Measurements from ENCODE around the gene ZNF547.

The ZNF547 gene
- 0.39 to 3.2 (median 1.5) reads per million in 17 experiments for total RNA-seq

GRCh38 chr19:57362997-57363687 lies at the start of gene ZNF547, which contains the start of gene TRAPPC2B:
ZNF547 (plus strand) TSS chr19:57363551; CDS start chr19:57368556, 5,005 bp downstream.
TRAPPC2B (plus strand) TSS chr19:57363551; CDS start chr19:57364834, 1,283 bp downstream.
- DNase-seq, result peak; percentile 99 to 100 (median 100)

GRCh38 chr19:57314146-57314545 lies 49.2 kb upstream of the ZNF547 start:
- no peak for DNase-seq

DNA sequence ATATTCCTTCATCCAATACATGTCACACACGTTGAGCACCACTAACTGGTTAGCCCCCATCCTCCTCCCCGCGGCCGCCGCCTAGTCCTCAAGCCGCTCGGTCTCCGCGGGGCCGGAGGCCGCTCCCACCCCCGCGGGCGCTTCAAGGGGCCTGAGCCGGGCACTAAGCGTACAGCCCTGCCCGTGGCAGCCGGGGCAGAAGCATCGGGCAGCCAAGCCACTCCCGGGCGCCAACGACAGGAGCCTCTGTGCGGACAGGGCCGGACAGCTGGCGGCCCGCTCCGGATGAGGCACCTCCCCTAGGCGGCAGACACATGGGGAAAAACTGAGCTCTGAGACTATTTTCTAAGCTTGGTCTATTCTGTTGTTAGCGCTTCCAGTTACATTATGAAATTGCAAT lies 45.8 kb upstream of the ZNF547 start:
- DNase-seq, result no peak

- DNase-seq, result no peak
These were observed 43.5 kb upstream of the ZNF547 start for GRCh38 chr19:57319869-57320179.

GRCh38 chr19:57320180-57321084 lies 42.9 kb upstream of the ZNF547 start, which contains the start of gene ZNF543:
ZNF543 (plus strand) TSS chr19:57320472; CDS start chr19:57320854, 382 bp downstream.
- peak; percentile 97 to 99 (median 98) for DNase-seq

DNA sequence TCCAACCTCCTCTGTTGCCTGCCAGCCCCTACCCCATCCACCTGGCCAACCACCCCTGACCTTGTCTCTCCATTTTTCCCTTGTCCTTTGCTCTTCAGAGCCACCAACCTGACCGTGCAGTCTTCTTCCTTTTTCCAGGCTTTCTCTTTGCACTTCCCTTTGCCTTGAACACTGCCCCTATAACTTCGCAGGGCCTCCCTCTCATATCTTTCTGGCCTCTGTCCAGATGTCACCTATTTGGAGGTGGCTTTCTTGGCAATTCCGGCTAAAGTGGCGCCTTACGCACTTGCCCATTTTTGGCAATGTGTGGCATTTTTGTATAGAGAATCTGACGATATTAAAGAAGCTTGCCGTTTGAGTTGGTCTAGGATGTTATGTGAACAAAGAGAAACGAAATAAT lies 42.2 kb upstream of the ZNF547 start:
- DNase-seq, result peak in 1 of 4 experiments; percentile 4

DNA sequence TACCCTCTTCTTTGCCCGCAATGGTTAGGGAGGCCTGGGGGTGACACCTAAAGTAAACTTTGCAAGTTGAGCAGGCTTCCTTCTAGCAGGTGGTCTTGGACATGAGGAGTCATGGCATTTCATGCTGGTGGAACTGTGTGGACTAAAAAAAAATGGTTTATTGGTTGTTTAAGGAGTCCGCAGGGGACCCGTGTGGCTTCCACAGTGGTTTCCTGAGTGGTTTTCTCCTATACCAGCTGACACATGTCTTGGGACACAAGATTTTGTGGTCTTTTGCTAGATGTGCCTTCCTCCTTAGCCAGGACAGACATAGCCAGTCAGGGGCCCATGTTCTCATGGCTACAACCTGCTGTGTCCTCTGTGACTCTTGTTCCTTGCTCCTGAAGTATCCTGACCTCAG lies 41.6 kb upstream of the ZNF547 start:
- DNase-seq, result no peak

DNA sequence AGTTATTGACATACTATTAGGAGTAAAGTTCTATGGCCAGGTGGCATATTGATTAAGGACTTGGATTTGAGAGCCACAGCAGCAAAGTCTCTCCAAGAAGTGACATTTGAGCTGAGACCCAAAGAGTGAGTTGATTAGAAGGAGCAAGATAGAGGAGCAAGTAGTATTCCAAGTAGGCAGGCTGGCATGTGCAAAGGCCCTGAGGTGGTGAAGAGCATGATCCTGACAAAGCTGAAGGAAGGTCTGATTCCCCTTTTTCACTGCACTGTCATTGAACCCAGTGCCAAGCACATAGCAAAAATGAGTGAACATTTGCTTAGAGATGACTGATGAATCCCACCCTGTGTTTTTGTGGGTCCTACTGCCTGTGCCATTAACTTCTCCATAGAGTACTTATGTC lies 38.4 kb upstream of the ZNF547 start:
- no peak for DNase-seq

GRCh38 chr19:57327993-57328392 lies 35.4 kb upstream of the ZNF547 start:
- DNase-seq, result no peak

DNA sequence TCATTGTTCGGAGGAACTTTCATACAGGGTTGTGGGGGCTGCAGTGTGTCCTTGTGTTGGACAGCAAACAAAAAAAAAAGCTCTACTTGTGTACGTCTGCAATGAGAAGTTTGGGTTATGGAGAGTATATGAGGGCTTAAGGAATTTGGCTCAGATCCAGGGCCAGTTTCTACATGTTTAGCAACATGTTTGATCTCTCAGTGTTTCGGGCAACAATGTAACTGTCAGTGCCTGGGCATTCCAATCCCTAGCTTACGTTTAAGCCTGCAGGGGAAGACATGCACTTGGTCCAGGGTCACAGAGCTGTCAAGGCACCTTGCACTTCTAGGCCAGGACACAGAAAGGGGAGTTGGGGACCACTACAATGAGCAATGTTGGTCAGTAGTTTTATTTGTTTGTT lies 29.2 kb upstream of the ZNF547 start:
- no peak for DNase-seq

GRCh38 chr19:57338877-57339276 lies 24.5 kb upstream of the ZNF547 start:
- DNase-seq, result no peak

DNA sequence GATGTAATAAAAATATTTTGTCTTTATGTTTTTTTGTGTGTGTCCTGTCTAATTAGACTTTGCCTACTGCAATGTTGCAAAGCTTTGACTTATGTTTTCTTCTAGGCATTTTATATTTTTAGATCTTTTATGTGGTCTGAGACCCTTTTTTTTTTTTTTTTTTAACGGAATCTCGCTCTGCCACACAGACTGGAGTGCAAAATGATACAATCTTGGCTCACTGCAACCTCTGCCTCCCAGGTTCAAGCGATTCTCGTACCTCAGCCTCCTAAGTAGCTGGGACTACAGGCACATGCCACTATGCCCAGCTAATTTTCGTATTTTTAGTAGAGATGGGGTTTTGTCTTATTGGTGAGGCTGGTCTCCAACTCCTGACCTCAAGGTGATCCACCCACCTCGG lies 20.8 kb upstream of the ZNF547 start:
- DNase-seq, result no peak

DNA sequence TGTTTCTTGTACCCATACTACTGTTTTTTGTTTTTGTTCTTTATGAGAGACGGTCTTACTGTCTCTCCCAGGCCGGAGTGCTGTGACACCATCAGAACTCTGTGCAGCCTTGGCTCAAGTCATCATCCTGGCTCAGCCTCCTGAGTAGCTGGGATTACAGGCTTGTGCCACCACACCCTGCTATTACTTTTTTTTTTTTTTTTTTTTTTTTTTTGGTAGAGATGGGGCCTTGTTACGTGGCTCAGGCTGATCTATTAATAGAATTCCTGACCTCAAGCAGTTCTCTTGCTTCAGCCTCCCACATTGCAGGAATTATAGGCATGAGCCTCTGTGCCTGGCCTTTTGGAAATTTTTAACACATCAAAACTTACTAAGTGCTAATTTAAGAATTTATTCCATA lies 15.2 kb upstream of the ZNF547 start:
- DNase-seq, result no peak

- peak; percentile 93 to 95 (median 94) for DNase-seq
These were observed 12.2 kb upstream of the ZNF547 start, which contains the start of gene ZNF304 for GRCh38 chr19:57350877-57351805. ZNF304 (plus strand) TSS chr19:57351271; CDS start chr19:57351665, 394 bp downstream.

DNA sequence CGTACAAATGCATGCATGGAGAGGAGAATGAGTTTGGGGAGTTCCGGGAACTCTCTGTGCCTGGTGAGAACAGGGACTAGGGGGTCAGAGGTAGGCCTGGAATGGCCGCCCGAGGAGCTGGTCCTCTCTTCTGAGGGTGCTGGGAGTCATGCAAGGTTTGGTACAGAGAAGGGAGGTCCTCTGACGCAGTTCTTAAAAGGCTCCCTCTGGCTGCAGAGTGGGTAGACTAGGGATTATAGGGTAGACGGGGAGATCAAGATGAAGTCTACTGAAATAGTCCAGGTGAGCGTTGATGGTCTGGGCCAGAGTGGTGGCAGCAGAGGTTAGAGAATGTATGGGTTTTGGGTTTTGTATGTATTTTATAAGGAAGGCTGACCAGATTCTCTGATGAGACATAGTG lies 11.5 kb upstream of the ZNF547 start:
- DNase-seq, result no peak

DNA sequence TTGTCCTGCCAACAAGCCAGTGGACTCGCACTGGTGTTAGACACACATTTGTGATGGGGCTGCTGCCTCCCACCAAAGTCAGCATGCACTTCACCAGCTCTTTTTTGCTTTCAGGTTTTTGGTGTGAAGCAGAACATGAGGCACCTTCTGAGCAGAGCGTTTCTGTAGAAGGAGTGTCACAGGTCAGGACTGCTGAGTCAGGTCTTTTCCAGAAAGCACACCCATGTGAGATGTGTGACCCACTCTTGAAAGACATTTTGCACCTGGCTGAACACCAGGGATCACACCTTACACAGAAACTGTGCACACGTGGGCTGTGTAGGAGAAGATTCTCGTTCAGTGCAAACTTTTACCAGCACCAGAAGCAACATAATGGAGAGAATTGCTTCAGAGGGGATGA lies 7.4 kb upstream of the ZNF547 start:
- DNase-seq, result no peak

DNA sequence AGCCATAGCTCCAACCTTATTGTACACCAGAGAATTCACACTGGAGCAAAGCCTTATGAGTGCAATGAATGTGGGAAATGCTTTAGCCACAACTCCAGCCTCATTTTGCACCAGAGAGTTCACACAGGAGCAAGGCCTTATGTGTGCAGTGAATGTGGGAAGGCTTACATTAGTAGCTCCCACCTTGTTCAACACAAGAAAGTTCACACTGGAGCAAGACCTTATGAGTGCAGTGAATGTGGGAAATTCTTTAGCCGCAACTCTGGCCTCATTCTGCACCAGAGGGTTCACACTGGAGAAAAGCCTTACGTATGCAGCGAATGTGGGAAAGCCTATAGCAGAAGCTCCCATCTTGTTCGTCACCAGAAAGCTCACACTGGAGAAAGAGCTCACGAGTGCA lies 5.9 kb upstream of the ZNF547 start:
- DNase-seq, result no peak

GRCh38 chr19:57359300-57359699 lies 4.1 kb upstream of the ZNF547 start:
- DNase-seq, result no peak

- DNase-seq, result no peak
These were observed 932 bp upstream of the ZNF547 start for GRCh38 chr19:57362419-57362818.

DNA sequence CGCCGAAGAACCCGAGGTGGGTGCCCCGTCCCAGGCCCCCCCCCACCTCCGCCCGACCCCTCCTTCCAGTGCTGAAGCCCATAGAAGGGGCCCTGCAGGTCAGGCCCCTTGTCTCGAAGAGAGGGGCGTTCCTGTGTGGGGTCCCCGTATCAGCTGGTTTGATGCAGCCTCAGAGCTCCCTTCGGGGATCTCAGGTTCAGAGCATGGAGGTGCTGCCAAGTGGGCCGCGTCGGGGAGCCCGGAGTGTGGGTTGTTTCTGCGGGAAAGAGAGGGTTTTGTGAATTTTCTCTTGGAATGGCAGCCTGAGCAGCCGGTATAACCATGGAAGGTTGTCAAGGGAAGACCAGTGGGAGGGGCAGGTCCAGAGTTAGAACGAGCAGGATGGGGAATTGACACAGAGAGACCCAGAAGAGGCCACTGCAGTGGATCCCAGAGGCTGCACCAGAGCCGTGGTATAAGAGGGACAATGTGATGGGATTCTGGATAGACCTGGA lies 384 bp downstream of the ZNF547 start:
- DNase-seq, result peak; percentile 4 to 23 (median 9)

DNA sequence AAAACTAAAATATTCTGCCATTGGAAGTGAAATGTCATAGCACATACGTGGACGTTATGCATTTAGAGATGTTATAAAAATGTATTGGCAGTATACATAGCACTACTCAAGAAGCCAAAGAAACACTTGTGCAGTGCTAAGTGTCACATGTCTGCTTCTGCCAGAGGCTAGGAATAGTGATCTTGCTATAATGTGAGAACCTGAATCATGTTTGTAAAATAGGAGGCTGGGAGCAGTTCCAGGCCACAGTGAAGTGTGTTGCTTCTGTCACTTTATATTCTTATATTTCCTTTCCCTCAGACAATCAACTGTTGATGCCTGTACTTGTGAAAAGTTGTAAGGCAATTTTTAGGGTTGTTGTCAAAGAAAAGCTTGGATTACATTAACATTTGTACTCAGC lies 3.4 kb downstream of the ZNF547 start:
- no peak for DNase-seq

DNA sequence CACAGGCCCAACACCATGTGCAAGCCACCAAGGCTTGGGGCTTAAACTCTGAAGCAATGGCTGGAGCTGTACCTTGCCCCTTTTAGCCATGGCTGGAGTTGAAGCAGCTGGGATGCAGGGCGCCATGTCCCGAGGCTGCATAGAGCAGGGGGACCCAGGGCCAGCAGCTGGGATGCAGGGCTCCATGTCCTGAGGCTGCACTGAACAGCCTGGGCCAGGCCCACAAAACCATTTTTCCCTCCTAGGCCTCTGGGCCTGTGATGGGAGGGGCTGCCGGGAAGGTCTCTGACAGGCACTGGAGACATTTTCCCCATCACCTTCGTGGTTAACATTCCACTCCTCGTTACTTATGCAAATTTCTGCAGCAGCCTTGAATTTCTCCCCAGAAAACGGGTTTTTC lies 10.8 kb downstream of the ZNF547 start:
- no peak for DNase-seq
